NCI-H1092 treated with DMSO at 0.1 percent for 48 hours (cell line): ENCODE data around the gene ATP10B.
"Not testable (repeated sequence)": the region's sequence is repeated elsewhere in the genome, so short reads cannot be mapped to it uniquely, and the experiment has no call there.

Experiments
- DNase-seq: peaks from one replicate; lab custom pipeline; 2025; lab: John Stamatoyannopoulos, UW

The ATP10B gene, protein sequence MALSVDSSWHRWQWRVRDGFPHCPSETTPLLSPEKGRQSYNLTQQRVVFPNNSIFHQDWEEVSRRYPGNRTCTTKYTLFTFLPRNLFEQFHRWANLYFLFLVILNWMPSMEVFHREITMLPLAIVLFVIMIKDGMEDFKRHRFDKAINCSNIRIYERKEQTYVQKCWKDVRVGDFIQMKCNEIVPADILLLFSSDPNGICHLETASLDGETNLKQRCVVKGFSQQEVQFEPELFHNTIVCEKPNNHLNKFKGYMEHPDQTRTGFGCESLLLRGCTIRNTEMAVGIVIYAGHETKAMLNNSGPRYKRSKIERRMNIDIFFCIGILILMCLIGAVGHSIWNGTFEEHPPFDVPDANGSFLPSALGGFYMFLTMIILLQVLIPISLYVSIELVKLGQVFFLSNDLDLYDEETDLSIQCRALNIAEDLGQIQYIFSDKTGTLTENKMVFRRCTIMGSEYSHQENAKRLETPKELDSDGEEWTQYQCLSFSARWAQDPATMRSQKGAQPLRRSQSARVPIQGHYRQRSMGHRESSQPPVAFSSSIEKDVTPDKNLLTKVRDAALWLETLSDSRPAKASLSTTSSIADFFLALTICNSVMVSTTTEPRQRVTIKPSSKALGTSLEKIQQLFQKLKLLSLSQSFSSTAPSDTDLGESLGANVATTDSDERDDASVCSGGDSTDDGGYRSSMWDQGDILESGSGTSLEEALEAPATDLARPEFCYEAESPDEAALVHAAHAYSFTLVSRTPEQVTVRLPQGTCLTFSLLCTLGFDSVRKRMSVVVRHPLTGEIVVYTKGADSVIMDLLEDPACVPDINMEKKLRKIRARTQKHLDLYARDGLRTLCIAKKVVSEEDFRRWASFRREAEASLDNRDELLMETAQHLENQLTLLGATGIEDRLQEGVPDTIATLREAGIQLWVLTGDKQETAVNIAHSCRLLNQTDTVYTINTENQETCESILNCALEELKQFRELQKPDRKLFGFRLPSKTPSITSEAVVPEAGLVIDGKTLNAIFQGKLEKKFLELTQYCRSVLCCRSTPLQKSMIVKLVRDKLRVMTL (N-terminal part only)

GRCh38 chr5:160852049-160852448 lies at the start of gene ATP10B:
ATP10B (minus strand) TSS chr5:160852211; CDS start chr5:160688074, 164,137 bp downstream.
- DNase-seq = no peak

GRCh38 chr5:160901656-160902055 lies 49.6 kb upstream of the ATP10B start:
- DNase-seq = no peak

DNA sequence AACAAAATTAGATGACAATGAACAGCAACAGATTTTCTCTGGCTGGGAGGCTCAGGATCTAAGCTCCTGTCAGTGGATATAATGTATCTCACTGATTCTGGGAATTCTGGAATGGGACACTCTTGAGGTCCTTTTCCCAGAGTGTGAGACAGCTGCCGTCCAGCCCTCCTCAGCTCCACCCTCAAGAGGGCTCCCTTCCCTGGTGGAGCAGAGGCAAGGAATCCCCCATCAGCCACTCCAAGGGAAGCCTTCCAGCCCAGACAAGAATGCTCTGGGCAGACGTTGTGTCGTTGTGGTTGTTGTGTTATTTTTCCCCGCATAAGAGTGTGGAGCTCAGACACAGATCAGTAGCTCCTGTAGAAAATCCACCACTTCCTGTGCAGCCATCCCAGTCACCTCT lies 47.7 kb upstream of the ATP10B start:
- no peak for DNase-seq

DNA sequence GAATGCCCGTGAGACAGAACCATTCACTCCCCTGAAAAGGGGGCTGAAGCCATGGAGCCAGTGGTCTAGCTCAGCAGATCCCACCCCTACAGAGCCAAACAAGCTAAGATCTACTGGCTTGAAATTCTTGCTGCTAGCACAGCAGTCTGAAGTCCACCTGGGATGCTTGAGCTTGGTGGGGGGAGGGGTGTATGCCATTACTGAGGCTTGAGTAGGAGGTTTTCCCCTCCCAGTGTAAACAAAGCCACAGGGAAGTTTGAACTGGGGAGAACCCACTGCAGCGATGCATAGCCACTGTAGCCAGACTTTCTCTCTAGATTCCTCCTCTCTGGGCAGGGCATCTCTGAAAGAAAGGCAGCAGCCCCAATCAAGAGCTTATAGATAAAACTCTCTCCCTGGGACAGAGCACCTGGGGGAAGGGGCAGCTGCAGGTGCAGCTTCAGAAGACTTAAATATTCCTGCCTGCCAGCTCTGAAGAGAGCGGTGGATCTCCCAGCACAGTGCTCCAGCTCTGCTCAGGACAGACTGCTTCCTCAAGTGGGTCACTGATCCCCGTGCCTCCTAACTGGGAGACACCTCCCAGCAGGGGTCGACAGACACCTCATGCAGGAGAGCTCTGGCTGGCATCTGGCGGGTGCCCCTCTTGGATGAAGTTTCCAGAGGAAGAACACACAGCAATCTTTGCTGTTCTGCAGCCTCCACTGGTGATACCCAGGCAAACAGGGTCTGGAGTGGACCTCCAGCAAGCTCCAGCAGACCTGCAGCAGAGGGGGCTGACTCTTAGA lies 41.4 kb upstream of the ATP10B start:
- not testable (repeated sequence) for DNase-seq

DNA sequence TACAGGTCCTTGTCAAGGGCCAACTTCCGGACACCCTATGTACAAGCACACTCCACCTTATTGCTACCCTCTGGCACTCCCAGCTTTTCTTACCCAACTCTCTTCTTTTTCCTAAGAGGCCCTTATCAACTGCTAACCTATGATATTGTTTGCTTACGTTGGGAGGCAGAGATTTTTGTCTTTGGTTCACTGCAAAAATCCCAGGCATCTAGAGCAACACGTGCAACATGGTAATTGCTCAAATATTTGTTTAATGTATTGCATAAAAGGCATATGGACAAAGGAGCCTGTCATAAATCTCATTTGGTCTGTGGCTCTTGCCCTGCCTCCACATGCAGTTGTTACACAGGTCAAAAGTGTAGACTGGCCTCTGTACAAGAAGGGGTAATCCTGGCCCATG lies 35.8 kb upstream of the ATP10B start:
- DNase-seq = no peak

GRCh38 chr5:160873560-160874200 lies 21.7 kb upstream of the ATP10B start:
- not testable (repeated sequence) for DNase-seq

GRCh38 chr5:160869989-160870521 lies 18.0 kb upstream of the ATP10B start:
- no peak for DNase-seq

- DNase-seq = no peak
Measured at GRCh38 chr5:160867976-160868375, 16.0 kb upstream of the ATP10B start.

GRCh38 chr5:160851451-160851850 lies 560 bp downstream of the ATP10B start:
- DNase-seq = no peak

- no peak for DNase-seq
Measured at GRCh38 chr5:160850421-160850820, 1.6 kb downstream of the ATP10B start.

DNA sequence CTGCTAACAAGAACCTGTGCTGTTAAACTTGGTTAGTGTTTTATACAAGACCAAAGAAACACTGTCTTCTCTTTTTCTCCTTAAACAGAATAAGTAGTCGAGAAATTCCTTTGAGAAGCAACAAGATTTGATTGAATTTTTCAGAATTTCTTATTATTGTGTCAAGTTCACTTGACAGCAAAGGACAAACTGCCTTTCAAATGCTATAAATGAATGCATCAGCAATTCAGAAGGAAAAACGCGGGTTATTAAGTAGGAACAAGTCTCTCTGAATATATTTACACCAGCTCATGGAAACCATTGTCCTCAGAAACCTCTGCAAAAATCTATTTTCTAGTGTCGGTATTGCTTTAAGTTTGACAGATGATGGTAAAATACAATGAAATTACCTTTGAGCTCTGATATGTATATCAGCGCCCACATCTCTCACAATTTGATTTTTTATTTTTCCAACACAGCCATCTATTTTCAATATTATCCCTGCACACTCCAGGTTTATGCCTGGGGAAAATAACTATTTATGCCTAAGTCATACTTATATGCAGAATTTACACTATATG lies 4.4 kb downstream of the ATP10B start:
- no peak for DNase-seq

DNA sequence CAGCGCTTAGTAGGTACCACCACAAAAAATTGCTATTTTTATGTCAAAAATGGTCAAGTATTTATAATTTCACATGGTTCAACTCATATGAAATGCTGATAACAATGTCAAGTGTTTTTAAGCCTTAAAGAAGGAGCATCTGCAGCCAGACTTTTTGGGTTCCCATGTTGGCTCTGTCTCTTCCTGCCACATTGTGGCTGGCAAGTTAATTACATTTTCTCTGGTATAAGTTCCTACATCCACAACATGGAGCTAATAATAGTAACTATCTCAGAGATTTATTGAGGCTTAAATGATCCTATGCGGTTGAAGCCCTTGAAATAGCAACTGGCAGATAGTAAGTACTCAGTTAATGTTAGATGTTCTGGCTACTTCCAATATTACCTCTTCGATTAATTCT lies 5.4 kb downstream of the ATP10B start:
- no peak for DNase-seq

DNA sequence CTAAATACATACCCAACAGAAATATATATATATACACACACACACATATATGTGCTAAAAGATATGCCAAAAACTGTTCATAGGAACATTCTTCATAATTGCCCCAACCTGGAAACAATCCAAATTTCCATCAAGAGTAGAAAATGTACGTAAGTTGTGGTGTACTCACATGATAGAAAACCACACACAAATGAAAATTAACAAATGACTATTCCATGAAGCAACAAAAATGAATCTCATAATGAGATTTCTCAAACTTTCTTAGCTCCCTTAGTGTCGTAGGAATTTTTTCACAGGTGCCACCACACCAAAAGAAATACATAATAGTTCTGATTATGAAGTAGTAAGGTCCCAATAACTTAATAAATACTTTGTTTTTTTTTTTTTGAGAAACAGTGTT lies 7.8 kb downstream of the ATP10B start:
- DNase-seq = no peak

- DNase-seq = no peak
Measured at GRCh38 chr5:160843240-160843639, 8.8 kb downstream of the ATP10B start.

DNA sequence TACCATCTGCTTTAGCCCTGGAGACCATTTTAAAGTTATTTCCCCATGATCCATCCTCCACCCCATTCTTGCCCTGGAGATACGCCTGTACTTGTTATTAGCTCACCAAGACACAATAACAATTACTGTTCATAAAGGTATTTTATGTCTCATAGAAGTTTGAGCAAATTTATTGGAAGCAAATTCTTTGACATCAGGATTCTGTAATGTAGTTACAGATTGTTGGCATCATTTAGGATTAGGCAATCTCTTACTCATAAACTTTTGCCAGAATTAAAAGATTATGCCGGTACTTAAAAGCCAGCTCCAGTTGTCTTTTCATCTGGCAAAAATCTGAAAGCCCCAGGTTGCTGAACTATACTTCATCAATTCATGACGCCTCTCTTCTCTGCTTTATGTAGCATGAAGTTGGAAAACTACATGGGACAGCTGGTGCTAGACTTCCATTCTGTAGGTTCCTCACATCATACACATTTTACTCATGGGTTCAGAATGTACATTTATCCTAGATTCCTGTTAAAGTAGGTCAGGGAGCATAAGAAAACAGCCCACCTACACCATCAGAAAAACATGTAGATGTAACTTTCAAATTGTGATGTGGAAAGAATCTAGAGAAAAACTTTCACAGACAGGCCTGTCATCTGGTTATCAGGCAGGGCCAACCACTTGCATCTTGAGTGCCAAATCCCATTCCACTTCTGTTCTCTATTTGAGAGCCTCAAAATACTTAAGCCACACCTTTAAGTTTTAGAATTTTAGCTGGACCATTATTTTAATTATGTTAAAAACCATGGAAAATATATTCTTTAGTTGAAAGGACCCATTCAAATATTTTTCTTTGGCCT lies 14.0 kb downstream of the ATP10B start:
- DNase-seq = no peak

DNA sequence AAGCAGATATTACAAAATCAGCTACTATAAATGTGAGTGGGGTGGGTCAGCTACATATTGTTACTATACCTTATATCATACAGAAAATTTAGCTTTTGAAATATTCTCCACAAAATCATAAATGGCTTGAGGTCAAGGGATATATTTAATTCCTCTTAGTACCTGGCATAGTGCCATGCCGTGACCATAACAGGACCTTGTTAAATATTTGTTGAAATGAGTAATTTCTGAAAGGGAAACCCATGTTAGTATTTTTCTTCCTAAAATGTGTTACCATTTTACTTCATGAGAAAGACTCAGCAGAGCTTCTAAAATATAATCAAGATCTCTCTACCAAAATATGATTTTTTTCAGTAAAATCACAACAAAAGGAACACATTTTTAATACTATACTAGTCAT lies 14.8 kb downstream of the ATP10B start:
- DNase-seq = no peak

DNA sequence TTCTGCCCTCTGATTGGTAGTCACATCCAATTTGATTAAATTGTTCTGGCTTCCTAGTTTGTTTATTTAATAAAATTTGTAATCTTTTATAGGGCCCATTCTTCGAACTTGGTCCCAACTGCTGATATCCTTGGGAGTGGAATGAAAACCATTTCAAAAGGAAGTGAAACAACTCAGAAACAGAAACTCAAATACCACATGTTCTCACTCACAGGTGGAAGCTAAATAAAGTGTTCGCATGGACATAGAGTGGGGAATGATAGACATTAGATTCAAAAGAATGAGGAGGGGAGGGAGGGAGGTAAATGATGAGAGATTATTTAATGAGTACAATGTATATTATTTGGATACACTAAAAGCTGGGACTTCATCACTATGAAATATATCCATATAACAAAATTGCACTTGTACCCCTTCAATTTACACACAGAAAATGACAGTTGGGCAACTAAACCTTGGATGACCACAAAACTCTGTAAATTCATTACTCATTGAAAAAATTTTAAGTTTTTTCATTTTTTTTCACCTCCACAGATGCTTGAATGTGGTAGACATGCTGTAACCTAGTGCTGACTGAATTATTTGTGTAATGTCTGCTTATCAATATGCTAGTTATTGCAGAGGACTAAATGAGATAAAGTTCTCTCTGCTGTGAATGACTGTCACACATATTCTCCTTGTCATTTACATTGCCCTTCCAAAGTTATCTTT lies 16.0 kb downstream of the ATP10B start:
- no peak for DNase-seq

DNA sequence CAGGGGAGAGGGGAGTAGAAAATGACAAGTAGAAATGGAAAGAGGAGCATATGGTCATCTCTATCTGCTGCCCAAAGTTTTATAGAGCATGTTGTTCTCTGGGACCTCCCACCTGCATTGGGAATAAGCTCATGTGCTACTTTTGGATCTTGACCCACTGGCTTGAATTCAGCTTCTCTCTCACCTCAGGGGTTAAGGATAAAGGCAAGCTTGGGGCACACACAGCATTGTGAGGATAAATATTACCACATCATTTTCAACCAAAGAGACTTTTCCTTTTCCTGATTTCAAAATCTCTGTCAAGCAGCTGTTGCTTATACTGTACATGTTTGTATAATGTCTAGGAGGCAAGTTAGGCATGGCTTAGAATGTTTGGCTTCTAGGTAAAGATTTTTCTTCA lies 16.6 kb downstream of the ATP10B start:
- DNase-seq = no peak

- DNase-seq = no peak
Measured at GRCh38 chr5:160833806-160834205, 18.2 kb downstream of the ATP10B start.
